HEK293 (cell line): Measurements from ENCODE around the gene ENKD1.

ENCODE experiments used
- AEBP2 ChIP-seq: fragments of 450-650 bp; formaldehyde crosslinking; IDR thresholded peaks from 2 replicates; pipeline ENCODE4 v1.5.1; 2016; ENCODE audit warnings: missing biosample characterization, missing genetic modification characterization, borderline replicate concordance
- GFI1B ChIP-seq: fragments of 450-650 bp; formaldehyde crosslinking; IDR thresholded peaks from 2 replicates; pipeline ENCODE4 v1.5.1; 2016; ENCODE audit warnings: missing biosample characterization, missing genetic modification characterization
- GLIS1 ChIP-seq: fragments of 450-650 bp; formaldehyde crosslinking; IDR thresholded peaks from 2 replicates; pipeline ENCODE4 v1.5.1; 2016; ENCODE audit warnings: missing biosample characterization, missing genetic modification characterization
- GLIS2 ChIP-seq: fragments of 450-650 bp; formaldehyde crosslinking; IDR thresholded peaks from 2 replicates; pipeline ENCODE4 v1.5.1; 2016; ENCODE audit warnings: missing biosample characterization, missing genetic modification characterization
- HOXA7 ChIP-seq: sonication (generic); formaldehyde crosslinking; IDR thresholded peaks from 2 replicates; pipeline ENCODE4 v1.8.1; 2022; ENCODE audit warnings: missing genetic modification reagents, borderline replicate concordance
- HOXD13 ChIP-seq: sonication (generic); formaldehyde crosslinking; IDR thresholded peaks from 2 replicates; pipeline ENCODE4 v1.8.0; 2022; ENCODE audit warnings: missing genetic modification reagents, borderline replicate concordance
- IKZF3 ChIP-seq: fragments of 450-650 bp; IDR thresholded peaks from 2 replicates; pipeline ENCODE4 v1.5.0; 2018; ENCODE audit warnings: missing biosample characterization, mild to moderate bottlenecking, missing genetic modification characterization, moderate library complexity
- INSM2 ChIP-seq: fragments of 450-650 bp; formaldehyde crosslinking; IDR thresholded peaks from 2 replicates; pipeline ENCODE4 v1.5.1; 2016; ENCODE audit warnings: missing biosample characterization, missing genetic modification characterization
- MEIS1 ChIP-seq: sonication (generic); formaldehyde crosslinking; IDR thresholded peaks from 2 replicates; pipeline ENCODE4 v1.8.1; 2022; ENCODE audit warnings: missing genetic modification reagents, mild to moderate bottlenecking, borderline replicate concordance
- OSR2 ChIP-seq: fragments of 450-650 bp; formaldehyde crosslinking; IDR thresholded peaks from 2 replicates; pipeline ENCODE4 v1.5.1; 2016; ENCODE audit warnings: missing biosample characterization, missing genetic modification characterization
- PRDM4 ChIP-seq: fragments of 450-650 bp; formaldehyde crosslinking; IDR thresholded peaks from 2 replicates; pipeline ENCODE4 v1.5.1; 2017; ENCODE audit warnings: missing biosample characterization, missing genetic modification characterization
- SCRT2 ChIP-seq: fragments of 450-650 bp; formaldehyde crosslinking; IDR thresholded peaks from 2 replicates; pipeline ENCODE4 v1.5.1; 2016; ENCODE audit warnings: missing biosample characterization, missing genetic modification characterization
- SP7 ChIP-seq: fragments of 450-650 bp; formaldehyde crosslinking; IDR thresholded peaks from 2 replicates; pipeline ENCODE4 v1.5.1; 2016; ENCODE audit warnings: missing biosample characterization, missing genetic modification characterization
- WT1 ChIP-seq: fragments of 450-650 bp; formaldehyde crosslinking; IDR thresholded peaks from 2 replicates; pipeline ENCODE4 v1.5.1; 2016; ENCODE audit warnings: missing biosample characterization, missing genetic modification characterization
- ZBTB17 ChIP-seq: fragments of 450-650 bp; formaldehyde crosslinking; IDR thresholded peaks from 2 replicates; pipeline ENCODE4 v1.5.1; 2016; ENCODE audit warnings: missing biosample characterization, missing genetic modification characterization
- ZEB2 ChIP-seq: fragments of 450-650 bp; formaldehyde crosslinking; IDR thresholded peaks from 2 replicates; pipeline ENCODE4 v1.5.1; 2016; ENCODE audit warnings: missing biosample characterization, missing genetic modification characterization
- ZNF146 ChIP-seq: fragments of 450-650 bp; formaldehyde crosslinking; IDR thresholded peaks from 2 replicates; pipeline ENCODE4 v1.5.1; 2016; ENCODE audit warnings: missing biosample characterization, missing genetic modification characterization
- ZNF148 ChIP-seq: fragments of 450-650 bp; formaldehyde crosslinking; IDR thresholded peaks from 2 replicates; pipeline ENCODE4 v1.5.0; 2017; ENCODE audit warnings: missing biosample characterization, missing genetic modification characterization, borderline replicate concordance
- ZNF157 ChIP-seq: fragments of 450-650 bp; formaldehyde crosslinking; IDR thresholded peaks from 2 replicates; pipeline ENCODE4 v1.5.1; 2016; ENCODE audit warnings: missing biosample characterization, missing genetic modification characterization
- ZNF202 ChIP-seq: fragments of 450-650 bp; formaldehyde crosslinking; IDR thresholded peaks from 2 replicates; pipeline ENCODE4 v1.5.1; 2016; ENCODE audit warnings: missing biosample characterization, missing genetic modification characterization, borderline replicate concordance
- ZNF416 ChIP-seq: fragments of 450-650 bp; formaldehyde crosslinking; IDR thresholded peaks from 2 replicates; pipeline ENCODE4 v1.5.1; 2016; ENCODE audit warnings: missing biosample characterization, missing genetic modification characterization
- ZNF521 ChIP-seq: fragments of 450-650 bp; formaldehyde crosslinking; IDR thresholded peaks from 2 replicates; pipeline ENCODE4 v1.5.1; 2017; ENCODE audit warnings: missing biosample characterization, mild to moderate bottlenecking, missing genetic modification characterization
- ZNF600 ChIP-seq: fragments of 450-650 bp; formaldehyde crosslinking; IDR thresholded peaks from 2 replicates; pipeline ENCODE4 v1.5.1; 2016; ENCODE audit warnings: missing biosample characterization, missing genetic modification characterization
- ZNF654 ChIP-seq: fragments of 450-650 bp; formaldehyde crosslinking; IDR thresholded peaks from 2 replicates; pipeline ENCODE4 v1.5.1; 2016; ENCODE audit warnings: low read depth, missing biosample characterization, missing genetic modification characterization
- ZNF658 ChIP-seq: fragments of 450-650 bp; formaldehyde crosslinking; IDR thresholded peaks from 2 replicates; pipeline ENCODE4; 2016; ENCODE audit warnings: missing biosample characterization, missing genetic modification characterization
- ZNF677 ChIP-seq: fragments of 450-650 bp; IDR thresholded peaks from 2 replicates; pipeline ENCODE4 v1.5.0; 2018; ENCODE audit warnings: missing biosample characterization, mild to moderate bottlenecking, missing genetic modification characterization, moderate library complexity
- ZNF692 ChIP-seq: fragments of 450-650 bp; formaldehyde crosslinking; IDR thresholded peaks from 2 replicates; pipeline ENCODE4 v1.5.1; 2016; ENCODE audit warnings: missing biosample characterization, missing genetic modification characterization
- ZNF701 ChIP-seq: fragments of 450-650 bp; formaldehyde crosslinking; IDR thresholded peaks from 2 replicates; pipeline ENCODE4 v1.5.1; 2016; ENCODE audit warnings: missing biosample characterization, missing genetic modification characterization

Gene ENKD1

GRCh38 chr16:67659675-67660563 is 6.6 kb downstream of the ENKD1 start, which contains the start of gene ACD (continued):
- TF ChIP-seq ZNF148 (tag by site-specific recombination): no peak
- no peak for TF ChIP-seq HOXA7 (CRISPR knock-in tag)
- TF ChIP-seq INSM2 (tag by site-specific recombination): no peak
- no peak for TF ChIP-seq OSR2
- peak; percentile 50 for TF ChIP-seq GLIS1 (tag by site-specific recombination)
- TF ChIP-seq HOXD13 (CRISPR knock-in tag): no peak
- no peak for TF ChIP-seq ZNF521 (tag by site-specific recombination)
- no peak for TF ChIP-seq ZNF146 (tag by site-specific recombination)
- no peak for TF ChIP-seq AEBP2
- TF ChIP-seq ZBTB17 (tag by site-specific recombination): no peak
- TF ChIP-seq WT1 (tag by site-specific recombination): no peak
- peak; percentile 66 for TF ChIP-seq ZEB2 (tag by site-specific recombination)
- no peak for TF ChIP-seq PRDM4 (tag by site-specific recombination)
- TF ChIP-seq ZNF692: peak; percentile 98
- TF ChIP-seq ZNF416: no peak
- peak; percentile 60 for TF ChIP-seq GLIS2 (tag by site-specific recombination)
- no peak for TF ChIP-seq ZNF157
- TF ChIP-seq ZNF701: no peak
- peak; percentile 33; the same call in 1 of the 2 replicates for TF ChIP-seq ZNF600 (tag by site-specific recombination)
- no peak for TF ChIP-seq ZNF677
- no peak for TF ChIP-seq ZNF654 (tag by site-specific recombination)
- TF ChIP-seq SCRT2 (tag by site-specific recombination): peak; percentile 57
- no peak for TF ChIP-seq IKZF3 (tag by site-specific recombination)
- no peak for TF ChIP-seq MEIS1 (CRISPR knock-in tag)
- no peak for TF ChIP-seq ZNF202 (tag by site-specific recombination)
- TF ChIP-seq GFI1B (tag by site-specific recombination): no peak
- TF ChIP-seq SP7 (tag by site-specific recombination): peak; percentile 49; the same call in 1 of the 2 replicates
- TF ChIP-seq ZNF658: no peak
